NCI-H2227 (cell line): ENCODE results near the gene ATP11A.

ENCODE experiments used
- DNase-seq: peaks from one replicate; lab custom pipeline; 2025; ENCODE audit not compliant: unreplicated experiment; lab: John Stamatoyannopoulos, UW

The ATP11A gene

DNA sequence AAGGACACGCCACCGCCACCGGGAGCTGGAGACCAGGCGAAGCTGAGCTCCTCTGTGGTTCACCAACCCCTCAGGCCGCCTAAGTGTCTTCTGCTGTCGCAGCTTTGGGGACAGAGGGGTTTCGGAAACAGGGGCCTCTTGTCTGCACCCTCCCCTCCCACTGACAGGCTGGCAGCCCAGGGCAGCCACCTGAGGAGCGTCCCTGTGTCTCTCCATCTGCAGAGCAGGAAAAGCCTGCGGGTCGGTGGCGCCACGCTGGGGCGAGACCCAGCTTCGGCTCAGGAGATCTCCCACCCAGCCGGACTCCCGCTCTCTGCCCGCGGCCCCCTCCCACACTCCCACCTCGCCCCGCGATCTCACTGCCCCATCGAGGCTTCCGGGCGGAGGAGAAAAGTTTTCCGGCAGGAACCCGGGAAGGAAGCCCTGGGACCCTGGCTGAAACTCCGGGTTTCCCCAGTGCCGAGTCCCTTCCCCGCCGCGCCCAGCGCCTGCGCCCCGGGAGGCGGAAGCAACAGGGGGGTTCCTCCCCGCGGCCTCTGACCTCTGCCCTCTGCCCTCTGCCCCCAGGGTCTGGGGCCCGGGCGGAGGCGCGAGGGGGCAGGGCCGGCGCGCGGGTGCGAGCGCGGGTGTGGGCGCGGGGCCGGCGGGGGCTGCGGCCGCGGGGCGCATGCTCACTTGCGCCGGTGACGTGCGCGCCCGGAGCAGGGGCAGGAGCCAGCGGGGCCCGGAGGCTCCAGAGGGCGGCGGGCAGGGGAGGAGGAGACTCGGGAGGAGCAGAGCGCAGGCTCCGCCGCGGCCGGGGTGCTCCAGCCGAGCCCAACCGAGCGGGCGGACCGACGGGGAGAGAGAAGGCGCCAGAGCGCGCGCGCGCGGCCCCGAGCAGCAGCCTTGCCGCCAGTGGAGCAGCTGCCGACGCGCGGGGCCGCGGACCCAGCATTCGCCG is at the start of gene ATP11A:
TSS of gene ATP11A (plus strand) at position 736 of the 943 bp plus-strand sequence. CDS start 379 bp downstream, outside the sequence.
- DNase-seq, result peak; percentile 89

DNA sequence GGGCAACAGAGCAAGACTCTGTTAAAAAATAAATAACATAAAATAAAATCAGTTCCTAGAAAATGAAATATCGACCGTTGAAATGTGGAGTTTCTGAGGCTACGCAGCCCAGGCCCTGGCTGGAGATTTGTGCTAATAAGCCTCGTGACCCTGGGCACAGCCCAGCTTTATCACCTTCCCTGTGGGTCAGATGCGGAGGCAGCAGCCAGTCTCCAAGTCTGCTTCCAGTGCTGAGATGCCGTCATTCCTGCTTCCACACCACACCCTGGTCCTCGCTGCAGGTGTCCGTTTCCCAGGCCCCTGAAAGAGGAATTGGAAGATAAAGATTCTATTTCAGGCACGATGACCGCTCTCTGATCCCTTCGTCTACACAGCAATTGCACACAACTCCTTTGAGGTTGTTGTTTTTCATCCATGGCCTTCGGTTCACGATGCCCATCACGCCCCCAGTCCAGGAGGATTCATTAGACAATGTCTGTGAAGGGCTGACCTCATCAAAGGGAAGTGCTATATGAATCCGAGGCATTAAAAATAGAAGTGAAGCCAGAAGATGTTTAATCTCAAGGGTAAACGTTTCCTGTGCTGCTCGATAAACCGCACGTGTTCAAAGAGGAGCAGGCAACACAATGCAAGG is 48.3 kb upstream of the ATP11A start:
- DNase-seq, result no peak

DNA sequence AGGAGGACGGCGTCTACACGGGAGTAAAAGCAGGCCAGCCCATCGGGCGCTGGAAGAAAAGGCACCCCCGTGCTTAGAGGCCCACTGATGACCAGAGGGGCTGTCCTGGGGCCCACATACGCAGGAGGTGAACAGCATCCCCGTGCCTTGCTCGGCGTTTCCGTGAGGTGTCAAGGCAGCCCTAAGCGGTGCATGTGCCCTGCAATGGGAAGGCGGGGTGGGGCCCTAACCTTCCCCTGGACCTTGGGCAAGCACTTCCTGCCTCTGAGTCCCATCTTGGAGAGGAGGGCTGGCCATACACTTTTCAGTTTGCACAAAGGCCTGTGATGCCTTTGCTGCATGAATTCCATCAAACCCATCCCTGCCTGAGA is 47.8 kb upstream of the ATP11A start:
- DNase-seq, result no peak

DNA sequence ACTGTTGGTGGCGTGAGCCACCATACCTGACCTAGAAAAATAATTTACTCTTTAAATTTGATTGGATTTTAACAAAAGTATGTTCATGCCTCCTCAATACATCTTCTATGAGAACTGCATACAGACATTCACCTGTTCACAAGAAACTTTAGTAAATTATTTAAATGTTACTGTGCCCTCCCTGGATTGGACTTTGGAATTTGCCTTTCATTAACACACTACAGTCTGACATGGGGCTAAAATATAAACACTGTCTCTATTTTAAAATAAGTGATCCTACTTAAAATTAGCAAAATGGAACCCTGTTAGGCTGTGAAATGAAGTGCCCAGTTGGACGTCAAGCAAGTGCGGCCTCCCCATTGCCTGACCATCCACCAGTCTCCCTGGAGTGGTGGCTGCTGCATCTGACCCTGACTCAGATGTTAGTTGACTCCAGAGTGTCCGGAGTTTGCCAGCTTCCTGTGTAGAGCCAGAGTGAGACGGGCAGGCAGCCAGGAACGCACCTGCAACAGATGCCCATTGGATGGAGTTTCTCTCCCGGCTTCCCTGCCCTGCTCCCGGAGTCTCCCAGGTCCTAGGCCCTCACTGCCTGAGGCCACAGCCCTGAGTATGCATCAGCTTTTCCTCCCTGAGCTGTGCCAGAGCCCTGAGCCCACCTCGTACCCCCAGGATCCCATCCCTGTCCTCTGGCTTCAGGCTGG is 45.9 kb upstream of the ATP11A start:
- no peak for DNase-seq

DNA sequence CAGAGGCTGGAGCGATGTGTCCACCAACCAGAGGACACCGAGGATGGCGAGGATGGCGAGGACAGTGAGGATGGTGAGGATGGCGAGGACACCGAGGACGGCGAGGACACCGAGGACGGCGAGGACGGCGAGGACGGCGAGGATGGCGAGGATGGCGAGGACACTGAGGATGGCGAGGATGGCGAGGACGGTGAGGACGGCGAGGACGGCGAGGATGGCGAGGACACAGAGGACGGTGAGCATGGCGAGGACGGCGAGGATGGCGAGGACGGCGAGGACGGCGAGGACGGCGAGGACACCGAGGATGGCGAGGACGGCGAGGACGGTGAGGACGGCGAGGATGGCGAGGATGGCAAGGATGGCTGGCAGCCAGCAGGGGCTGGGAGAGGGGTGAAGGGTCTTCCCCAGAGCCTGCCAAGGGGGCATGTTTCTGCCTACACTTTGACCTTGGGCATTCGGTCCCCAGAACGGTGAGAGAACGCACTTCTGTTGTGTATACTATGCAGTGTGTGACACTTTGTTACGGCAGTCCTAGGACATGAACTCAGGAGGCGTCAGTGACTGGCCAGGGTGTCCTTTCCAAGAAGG is 44.4 kb upstream of the ATP11A start:
- no peak for DNase-seq

DNA sequence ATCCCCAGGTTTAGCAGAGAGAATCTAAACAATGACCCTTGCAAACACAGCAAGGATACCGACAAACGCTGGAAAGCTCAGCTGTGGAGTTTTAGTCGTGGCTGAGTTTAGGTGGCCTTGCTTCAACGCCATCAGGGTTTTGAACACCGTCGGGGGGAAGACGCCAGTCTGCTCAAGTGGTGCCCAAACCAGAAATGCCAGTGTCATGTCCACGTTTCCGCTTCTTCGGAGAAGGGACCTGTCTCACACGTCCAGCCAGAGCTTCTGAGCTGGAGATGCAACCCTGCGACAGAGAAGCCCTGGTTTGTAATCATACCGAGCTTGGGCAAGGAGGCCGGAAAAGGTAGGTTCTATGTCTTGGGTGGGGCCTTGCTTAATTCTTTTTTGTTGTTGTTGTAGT is 42.6 kb upstream of the ATP11A start:
- no peak for DNase-seq

DNA sequence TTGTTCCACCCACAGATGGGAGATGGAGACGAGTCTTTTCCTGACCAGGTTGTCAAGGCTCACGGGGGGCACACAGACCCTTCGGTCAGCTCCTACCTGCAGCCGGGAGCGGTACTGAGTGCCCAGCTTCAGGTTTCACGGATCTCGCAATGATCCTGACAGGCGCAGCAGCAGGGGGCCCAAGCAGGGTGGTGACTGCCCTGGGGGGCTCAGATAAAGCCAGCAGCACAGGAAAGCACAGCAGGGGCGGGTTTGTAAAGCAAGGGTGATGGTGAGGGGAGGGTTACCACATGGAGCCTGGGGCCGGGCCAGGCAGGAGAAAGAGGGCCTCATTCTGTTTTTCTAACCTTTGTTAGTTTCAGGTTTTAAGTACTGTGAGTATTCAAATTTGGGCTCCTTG is 41.7 kb upstream of the ATP11A start:
- DNase-seq, result no peak

DNA sequence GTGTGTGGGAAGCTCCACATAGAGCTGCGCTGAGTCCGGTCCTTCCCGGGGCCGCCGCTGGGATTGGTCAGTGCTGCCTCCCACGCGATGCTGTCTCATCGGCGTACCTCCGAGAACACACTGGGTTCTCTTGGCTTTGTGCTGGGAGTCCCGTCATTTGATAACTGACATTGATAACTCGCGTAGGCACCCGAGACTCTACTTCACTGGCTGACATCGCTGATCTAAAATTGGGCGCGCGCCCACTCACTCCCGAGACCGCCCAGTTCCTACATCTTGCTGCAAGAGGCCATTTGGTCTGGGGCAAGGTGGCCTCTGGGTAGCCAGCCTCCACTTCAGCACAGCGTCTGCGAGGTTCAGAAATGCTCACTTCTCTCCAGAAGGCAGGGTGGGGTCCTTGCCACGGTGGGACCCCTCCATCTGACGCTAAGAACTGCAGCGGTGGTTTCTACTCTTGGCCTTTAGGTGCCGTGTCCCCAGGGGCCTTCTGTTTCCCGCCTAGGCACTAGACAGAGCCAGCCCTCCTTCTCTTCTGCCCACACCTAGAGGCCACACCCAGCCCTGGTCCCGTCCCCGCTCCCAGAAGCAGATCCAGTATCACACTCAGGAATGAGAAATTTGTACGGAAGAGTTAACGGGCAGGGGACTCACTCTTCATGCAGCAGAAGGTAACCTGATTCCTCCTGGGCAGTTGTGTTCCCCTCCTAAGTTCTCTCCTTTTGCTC is 40.7 kb upstream of the ATP11A start:
- no peak for DNase-seq

DNA sequence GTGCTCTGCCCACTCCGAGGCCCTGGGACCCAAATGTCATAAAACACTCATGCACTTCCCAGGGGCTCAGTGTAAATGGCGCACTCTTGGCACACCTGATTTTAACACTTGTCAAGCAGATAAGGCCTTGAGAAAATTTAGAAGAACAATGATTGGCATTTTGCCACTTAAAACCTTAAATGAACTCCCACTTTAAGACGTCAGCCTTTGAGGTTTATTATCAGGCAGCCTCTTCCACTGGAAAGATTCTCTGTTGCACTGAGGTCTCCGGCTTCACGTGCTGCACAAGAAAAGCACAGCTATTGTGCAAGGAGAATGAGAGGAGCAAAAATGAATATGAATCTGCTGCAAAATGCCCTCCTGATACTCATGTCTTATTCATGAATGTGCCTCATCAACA is 38.5 kb upstream of the ATP11A start:
- no peak for DNase-seq

DNA sequence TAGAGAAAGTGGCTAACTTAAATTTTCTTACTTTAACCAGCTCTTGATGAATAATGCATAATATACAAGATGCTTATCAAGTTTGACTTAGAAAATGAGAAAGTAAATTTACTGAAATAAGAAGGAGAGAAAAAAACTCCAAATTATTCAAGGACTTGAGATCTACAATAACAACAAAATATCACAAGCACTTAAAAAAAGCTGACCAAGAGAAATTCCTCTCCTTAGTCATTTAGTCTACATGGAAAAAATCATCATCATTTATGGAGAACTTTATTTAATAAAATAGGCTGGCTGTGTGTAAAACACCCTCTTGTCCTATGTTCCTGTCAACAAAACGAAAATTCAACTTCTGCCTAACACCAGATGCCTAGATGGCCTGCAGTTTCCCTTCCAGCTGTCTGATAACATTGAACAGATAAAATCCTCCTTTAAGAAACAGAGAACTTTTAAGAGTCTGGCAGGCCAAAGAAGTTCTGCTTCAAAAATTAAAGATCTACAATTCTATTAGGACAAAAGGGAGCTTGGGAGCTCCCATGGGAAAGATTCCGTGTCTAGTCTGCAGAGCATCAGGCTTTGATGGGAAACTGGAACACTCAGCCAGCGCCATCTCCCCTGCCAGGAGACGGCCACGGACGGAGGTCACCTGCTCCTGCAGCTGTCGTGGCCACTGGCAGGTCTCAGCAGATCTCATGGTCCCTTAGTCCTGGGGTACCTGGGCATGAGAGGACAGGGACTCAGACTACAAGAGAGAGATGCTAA is 37.9 kb upstream of the ATP11A start:
- DNase-seq, result no peak

DNA sequence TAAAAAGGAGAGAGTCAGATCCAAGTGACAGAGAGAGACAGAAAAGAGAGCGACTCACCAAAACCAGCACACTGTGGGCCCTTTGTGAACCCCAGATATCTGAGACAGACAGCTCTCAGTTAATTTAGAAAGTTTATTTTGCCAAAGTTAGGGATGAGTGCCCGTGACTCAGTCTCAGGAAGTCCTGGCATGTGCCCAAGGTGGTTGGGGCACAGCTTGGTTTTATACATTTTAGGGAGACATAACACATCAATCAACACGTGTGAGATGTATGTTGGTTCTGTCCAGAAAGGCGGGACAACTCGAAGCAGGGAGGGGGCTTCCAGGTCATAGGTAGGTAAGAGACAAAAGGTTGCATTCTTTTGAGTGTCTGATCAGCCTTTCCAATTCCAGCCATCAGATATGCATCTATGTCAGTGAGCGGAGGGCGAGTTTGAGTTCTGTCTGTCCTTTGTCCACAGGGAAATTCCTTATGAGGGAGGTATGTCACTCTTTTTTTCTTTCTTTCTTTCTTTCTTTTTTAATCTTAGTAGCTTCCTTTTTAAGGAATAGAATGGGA is 37.2 kb upstream of the ATP11A start:
- DNase-seq, result no peak

DNA sequence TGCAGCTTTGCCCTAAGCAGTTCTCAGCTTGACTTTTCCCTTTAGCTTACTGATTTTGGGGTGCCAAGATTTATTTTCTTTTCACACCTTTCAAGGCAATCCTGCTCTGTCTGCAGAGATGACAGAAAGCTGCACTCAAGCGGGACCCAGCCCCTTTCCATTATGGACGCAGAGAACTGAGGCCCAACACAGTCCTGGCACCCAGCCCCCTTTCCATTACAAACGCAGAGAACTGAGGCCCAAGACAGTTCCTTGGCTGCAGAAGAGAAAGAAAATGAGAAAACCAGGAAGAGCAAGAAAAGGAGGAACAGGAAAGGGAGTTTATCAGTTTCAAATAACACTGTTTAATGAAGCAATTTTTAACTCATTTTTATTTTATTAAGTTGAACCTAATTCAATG is 36.8 kb upstream of the ATP11A start:
- no peak for DNase-seq

DNA sequence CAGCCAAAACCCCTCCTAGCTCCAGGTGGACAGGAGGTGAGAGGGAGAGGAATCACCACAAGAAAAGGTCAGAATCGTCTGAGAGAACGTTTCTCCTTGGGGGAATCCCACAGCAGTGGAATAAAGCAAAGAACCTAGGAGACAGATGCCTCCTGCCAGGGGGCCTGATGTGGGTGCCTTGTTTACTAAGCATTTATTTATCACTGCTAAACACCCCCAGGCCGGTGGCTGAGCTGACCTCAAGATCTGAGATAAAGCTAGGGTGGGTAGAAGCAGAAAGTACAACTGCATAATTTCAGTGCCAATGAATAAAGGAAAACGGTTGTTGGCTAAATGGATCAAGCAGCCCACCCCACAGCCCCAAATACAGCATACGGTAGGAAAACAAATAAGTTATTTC is 33.9 kb upstream of the ATP11A start:
- DNase-seq, result no peak

DNA sequence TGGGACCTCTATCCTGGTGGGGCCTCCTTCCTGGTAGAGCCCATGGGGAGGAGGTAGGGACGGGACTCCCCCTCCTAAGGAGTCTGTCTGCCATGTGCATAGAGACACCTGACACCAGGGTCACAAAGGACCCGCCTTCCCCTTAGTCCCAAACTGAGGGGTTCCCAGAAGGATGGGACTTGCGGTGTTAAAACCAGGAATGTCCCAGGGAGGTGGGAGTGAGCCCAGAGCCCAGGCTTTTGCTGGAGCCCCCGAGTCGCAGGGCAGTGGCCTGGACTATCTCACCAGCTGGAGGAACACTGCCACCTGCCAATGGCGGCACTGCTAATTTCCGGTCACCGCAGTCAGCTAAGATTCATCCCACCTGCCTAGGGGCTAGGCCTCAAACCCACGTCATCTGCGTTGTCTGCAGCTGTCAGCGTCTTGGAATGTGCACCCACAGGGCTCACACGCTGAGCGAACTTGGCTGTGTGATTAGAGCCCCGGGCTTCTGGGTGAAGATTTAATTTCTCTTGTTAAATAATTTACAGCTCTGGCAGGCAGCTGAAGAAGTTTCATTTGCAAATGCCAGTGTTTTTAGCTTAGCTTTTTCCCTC is 31.9 kb upstream of the ATP11A start:
- no peak for DNase-seq

DNA sequence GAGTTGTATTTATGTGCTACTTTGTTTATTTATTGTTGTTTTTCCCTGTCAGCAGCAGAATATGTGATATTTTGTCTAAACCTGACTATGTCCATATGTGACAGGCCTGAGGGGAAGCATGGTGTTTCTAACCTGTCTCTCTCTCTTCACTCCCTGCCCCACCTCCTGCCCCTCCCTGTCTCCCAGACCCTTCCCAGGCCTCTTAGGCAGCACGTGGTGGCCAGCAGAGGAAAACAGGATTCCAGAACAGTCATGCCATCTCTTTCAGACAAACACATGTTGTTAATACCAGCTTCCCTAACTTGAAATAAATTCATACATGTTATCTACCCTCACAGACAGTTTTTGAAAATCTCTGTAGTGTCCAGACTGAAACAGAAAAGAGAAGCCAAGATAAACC is 31.0 kb upstream of the ATP11A start:
- no peak for DNase-seq

DNA sequence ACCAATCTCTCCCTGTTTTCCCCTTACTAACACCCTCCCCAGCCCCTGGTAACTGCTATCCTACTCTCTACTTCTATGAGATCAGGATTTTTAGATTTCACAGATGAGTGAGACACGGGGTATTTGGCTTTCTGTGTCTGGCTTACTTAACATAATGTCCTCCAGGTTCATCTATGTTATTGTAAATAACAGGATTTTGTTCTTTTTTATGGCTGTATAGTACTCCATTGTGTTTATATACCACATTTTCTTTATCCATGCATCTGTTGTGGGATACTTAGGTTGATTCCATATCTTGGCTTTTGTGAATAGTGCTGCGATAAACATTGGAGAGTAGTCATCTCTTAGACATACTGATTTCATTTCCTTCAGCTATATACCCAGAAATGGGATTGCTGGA is 28.5 kb upstream of the ATP11A start:
- no peak for DNase-seq

DNA sequence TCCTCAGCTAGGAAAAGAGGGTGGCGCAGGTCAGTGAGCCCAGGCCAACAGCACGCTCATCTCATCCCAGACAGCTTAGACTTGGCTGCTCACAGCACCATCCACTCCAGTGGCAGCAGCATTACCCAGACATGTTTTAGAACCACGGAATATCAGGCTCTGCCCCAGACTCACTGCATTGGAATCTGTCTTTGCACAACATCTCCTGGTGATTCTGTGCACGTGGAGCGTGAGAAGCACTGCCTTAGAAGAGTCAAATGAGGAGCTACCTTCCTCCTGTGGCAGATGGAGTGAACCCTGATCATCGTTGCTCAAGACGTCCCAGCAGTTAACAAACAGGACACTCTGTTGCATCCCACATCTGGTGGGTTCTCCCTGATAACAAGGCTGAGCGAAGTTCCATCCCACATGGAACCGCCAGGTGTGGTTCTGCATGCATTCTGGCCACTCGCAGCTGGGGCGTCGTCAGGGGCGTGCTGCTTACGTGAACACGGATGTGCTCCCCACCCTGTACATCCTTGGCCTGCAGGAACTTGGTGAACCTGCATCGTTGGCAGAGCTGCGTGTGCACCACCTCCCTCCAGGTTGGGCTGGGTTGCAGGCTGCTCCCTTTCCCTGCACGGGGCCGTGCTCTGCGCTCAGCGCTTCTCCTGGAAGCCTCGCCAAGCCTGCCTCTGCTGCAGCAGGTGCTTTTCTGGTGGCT is 25.2 kb upstream of the ATP11A start:
- DNase-seq, result no peak

DNA sequence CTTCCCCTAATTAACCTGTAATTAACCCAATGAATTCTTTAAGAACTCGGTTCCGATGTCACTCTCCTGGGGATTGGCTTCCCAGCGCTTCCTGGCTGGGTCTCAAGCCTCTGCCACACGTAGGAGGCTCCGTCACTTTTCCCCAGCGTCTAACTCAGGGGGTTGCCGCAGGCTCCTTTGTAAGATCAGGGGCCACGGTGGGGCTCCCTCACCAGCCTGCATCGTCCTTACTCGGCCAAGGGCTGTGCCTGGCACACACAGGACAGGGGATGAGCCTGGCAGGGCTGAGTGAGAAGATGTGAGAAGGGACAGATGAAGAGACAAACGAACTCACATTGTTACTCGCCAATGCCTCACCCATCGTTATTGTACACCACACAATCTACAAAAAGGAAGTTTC is 20.9 kb upstream of the ATP11A start:
- no peak for DNase-seq
